ENCODE measurements around the gene RILP. TPM values are rescaled to one million over a fixed set of nuclear protein-coding genes. Genes with fewer than 3 reads are reported as not detected.

The RILP gene
- total RNA-seq, 4 donors from 2014 or later, result 17.6 to 59.1 (median 57.3) TPM

GRCh38 chr17:1627982-1628855, 21.4 kb downstream of the RILP start, which contains the start of gene SLC43A2:
Gene SLC43A2, minus strand, starts transcription at chr17:1628834. Its CDS starts 960 bp downstream, at chr17:1627874.
- Histone ChIP-seq H3K27ac (peak within 1 kb of the TSS; percentile 88 to 98 (median 96)), H3K4me1 (peaks cover 0 to 43% (median 27%) of the 10 kb centered on the region in 4 donors), H3K27me3 (no peaks in the 10 kb centered on the region), H3K9me3 (no peaks in the 10 kb centered on the region), H3K36me3 (peaks cover 0 to 15% (median 0%) of the 10 kb centered on the region in 3 donors), H3K4me3 (peak within 1 kb of the TSS; percentile 76 to 82 (median 80))
- peak in 1 of 2 donors; percentile 85 for TF ChIP-seq EP300 (IDR thresholded peaks at IDR 0.05)
- no peak for TF ChIP-seq CTCF (IDR thresholded peaks at IDR 0.05)
- TF ChIP-seq POLR2A (IDR thresholded peaks at IDR 0.05), result peak in 1 of 2 donors; percentile 34
- whole genome bisulfite sequencing, 2 donors, result 1% methylated on average over 69 to 72 of the region's 95 CpGs
- DNase-seq (ENCODE audit: low spot score in 2 of 2), result peak; percentile 69

- H3K9me3 ChIP-seq, result no peaks in the 10 kb centered on the region
- H3K27ac ChIP-seq, result peak overlapping the region; percentile 88 to 98 (median 96)
These were observed 22.3 kb downstream of the RILP start for GRCh38 chr17:1627182-1627981.

GRCh38 chr17:1626333-1626732, 23.3 kb downstream of the RILP start:
- no peak for TF ChIP-seq POLR2A (IDR thresholded peaks at IDR 0.05)
- TF ChIP-seq EP300 (IDR thresholded peaks at IDR 0.05), result peak in 1 of 2 donors; percentile 50
- H3K36me3 ChIP-seq, result peaks cover 0 to 23% (median 0%) of the 10 kb centered on the region in 3 donors
- H3K4me1 ChIP-seq, result peaks cover 0 to 43% (median 27%) of the 10 kb centered on the region in 4 donors
- H3K27ac ChIP-seq, result peak overlapping the region in 3 of 4 donors; percentile 88 to 98 (median 95)
- H3K9me3 ChIP-seq, result no peaks in the 10 kb centered on the region
- H3K4me3 ChIP-seq, result peak overlapping the region in 1 of 4 donors; percentile 78
- H3K27me3 ChIP-seq, result no peaks in the 10 kb centered on the region
- no peak for DNase-seq (ENCODE audit: low spot score in 2 of 2)
- 38 to 40% methylated on average over 3 of the region's 3 CpGs for WGBS, 2 donors

More at GRCh38 chr17:1627182-1627981, 22.3 kb downstream of the RILP start:
- TF ChIP-seq EP300 (IDR thresholded peaks at IDR 0.05) (peak in 1 of 2 donors; percentile 77), CTCF (IDR thresholded peaks at IDR 0.05) (no peak)
- peak in 1 of 2 donors; percentile 35 for DNase-seq (ENCODE audit: low spot score in 2 of 2)
- Histone ChIP-seq H3K4me3 (peak overlapping the region; percentile 76 to 82 (median 80)), H3K4me1 (peaks cover 0 to 43% (median 27%) of the 10 kb centered on the region in 4 donors), H3K27me3 (no peaks in the 10 kb centered on the region), H3K36me3 (peaks cover 0 to 17% (median 0%) of the 10 kb centered on the region in 3 donors)
- 27 to 51% methylated on average over 11 to 27 of the region's 39 CpGs for WGBS, 2 donors

GRCh38 chr17:1625581-1625980, 24.1 kb downstream of the RILP start:
- H3K9me3 ChIP-seq, result no peaks in the 10 kb centered on the region
- DNase-seq (ENCODE audit: low spot score in 2 of 2), result no peak
- peaks cover 0 to 31% (median 0%) of the 10 kb centered on the region in 3 donors for H3K36me3 ChIP-seq
- no peak overlapping the region for H3K4me3 ChIP-seq
- peak overlapping the region in 3 of 4 donors; percentile 88 to 98 (median 95) for H3K27ac ChIP-seq
- no peak for TF ChIP-seq CTCF (IDR thresholded peaks at IDR 0.05)
- TF ChIP-seq EP300 (IDR thresholded peaks at IDR 0.05), result no peak
- no peak for TF ChIP-seq POLR2A (IDR thresholded peaks at IDR 0.05)
- 69 to 81% methylated on average over 6 of the region's 6 CpGs for WGBS, 2 donors
- H3K4me1 ChIP-seq, result peaks cover 0 to 43% (median 27%) of the 10 kb centered on the region in 4 donors
- H3K27me3 ChIP-seq, result no peaks in the 10 kb centered on the region

- TF ChIP-seq CTCF (IDR thresholded peaks at IDR 0.05), result no peak
- TF ChIP-seq POLR2A (IDR thresholded peaks at IDR 0.05), result no peak
- no peak for TF ChIP-seq EP300 (IDR thresholded peaks at IDR 0.05)
- no peak for DNase-seq (ENCODE audit: low spot score in 2 of 2)
- 84 to 88% methylated on average over 14 of the region's 14 CpGs for WGBS, 2 donors
- Histone ChIP-seq H3K4me1 (peaks cover 0 to 41% (median 24%) of the 10 kb centered on the region in 4 donors), H3K9me3 (no peaks in the 10 kb centered on the region), H3K4me3 (no peak overlapping the region), H3K36me3 (peaks cover 0 to 36% (median 0%) of the 10 kb centered on the region in 3 donors), H3K27me3 (no peaks in the 10 kb centered on the region), H3K27ac (no peak overlapping the region)
These were observed 24.6 kb downstream of the RILP start for GRCh38 chr17:1625053-1625452.

Data from tibial nerve (tissue), 4 donors.